HG02571 (cell line): Measurements from ENCODE around the gene S100A12.

ENCODE experiments used
- ATAC-seq: cut with Tn5 transposase; IDR thresholded peaks from one replicate; pipeline ENCODE4 v1.9.1; 2021; ENCODE audit warnings: mild to moderate bottlenecking, moderate library complexity; ENCODE audit not compliant: unreplicated experiment

Gene S100A12

GRCh38 chr1:153370146-153370545 is 5.3 kb downstream of the S100A12 start:
- ATAC-seq: no peak

DNA sequence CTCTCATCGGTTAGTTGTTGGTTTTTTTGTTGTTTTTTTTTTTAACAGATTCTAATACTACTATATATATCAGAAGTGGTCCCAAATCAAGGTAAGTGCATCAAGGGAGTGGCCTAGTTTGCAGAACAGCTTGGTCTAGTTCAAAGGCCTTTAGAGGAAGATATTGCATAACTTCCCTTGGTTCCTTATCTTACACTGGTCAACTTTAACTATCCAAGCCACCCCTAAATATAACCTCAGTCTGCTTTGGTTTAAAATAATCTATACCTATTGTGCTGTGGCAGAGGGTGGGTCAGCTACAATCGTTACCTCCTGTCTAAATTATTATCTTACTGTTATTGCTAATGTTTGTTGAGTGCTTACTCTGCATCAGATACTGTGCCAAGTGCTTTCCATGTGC is 6.9 kb downstream of the S100A12 start:
- ATAC-seq: no peak

DNA sequence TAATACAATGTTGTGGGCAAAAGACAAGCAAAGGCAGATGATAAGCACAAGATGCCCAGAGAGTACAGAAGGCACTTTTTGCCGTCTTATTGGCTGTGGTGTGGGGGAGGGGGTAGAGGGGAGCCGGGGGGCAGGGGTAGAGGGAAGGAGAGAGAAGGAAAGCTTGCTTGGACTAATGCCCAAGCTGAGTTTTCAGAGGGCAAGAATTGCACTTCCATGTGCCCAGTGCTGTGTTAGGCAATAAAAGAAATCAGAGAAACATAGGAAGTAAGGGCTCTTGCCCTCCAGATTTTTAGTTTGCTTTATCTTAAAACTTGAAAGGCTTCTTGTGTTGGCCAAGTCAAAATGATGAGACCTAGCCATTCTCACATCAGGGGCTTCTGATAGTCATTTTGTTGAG is 8.3 kb downstream of the S100A12 start:
- ATAC-seq: no peak

- no peak for ATAC-seq
Observed at GRCh38 chr1:153366261-153366660, 9.2 kb downstream of the S100A12 start.

GRCh38 chr1:153365696-153366095 is 9.7 kb downstream of the S100A12 start:
- no peak for ATAC-seq

DNA sequence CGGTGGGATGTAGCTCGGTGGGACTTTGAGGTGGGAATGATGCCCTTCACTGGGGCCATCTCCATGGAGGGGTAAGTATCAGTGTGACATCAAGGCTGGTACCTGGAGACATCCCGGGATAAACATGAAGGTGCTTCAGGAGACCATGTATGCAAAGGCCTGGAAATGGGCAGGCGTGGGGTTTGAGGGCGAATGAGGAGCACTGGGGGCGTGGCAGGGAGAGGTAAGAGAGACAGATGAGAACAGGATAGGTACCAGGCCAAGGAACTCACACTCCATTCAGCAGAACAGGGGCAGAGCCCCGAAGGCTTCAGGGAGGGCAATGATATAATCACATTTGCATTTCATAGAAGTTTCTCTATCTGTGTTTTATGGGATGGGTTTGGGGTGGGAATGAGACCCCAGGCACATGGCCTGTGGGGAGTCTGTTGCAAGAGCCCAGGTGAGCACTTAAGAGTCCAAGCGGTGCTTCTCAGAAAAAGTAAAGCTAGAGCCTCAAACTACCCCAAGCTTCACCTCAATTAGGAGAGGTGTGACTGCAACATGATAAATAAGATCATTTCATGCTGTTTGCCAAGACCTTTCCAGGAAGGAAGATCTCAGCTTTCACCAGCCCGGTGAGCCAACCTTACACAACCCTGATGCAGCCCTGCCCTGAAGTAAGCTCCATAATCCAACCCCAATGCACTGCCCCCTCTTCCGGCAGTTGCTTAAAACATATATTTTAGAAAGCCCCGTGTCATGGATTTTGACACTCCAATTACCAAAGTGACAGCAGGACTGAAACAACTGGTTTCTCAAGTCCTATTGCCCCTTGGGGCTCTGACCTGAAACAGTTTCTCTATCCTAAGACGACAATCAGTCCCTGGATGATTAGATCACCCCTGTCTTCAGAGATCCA is 10.4 kb downstream of the S100A12 start:
- no peak for ATAC-seq

DNA sequence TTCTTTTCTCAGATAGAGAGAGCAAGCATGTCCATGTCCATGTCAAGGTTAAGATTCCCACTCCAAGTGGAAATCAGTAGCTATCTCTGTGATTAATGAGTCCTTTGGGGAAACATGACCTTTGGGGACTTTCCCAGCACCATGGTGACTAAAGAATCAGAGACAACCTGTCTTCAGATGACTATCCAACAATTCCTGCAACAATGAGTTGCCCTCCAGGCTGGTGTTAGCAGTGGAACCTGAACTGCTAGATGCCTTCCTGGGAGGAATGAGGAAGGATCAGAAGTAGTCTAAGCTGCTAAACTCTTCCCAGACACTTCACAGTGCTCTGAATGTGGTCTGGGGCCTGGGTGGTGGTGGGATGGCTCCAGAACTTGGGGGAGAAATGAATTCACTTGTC is 11.3 kb downstream of the S100A12 start:
- ATAC-seq: no peak

DNA sequence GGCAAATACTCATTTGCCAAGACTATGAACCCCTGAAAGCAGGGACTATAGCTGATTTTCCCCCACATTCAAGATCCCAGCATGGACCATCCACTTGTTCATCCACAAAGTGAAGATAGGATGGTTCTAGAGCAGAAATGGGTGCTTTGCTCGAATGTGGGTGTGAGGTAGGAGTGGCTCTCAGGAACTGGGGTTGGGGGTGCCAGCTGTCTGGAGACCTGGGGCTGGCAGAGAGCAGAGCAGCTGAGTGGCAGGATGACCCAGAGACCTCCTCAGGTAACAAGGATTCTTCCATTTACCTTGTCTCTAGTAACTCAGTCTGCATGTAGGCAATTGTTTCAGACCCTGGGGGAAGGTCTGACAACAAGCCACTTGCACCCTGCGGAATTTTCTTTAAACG is 11.8 kb downstream of the S100A12 start:
- no peak for ATAC-seq

GRCh38 chr1:153362187-153362775 is 13.1 kb downstream of the S100A12 start:
- no peak for ATAC-seq

GRCh38 chr1:153361480-153362109 is 13.8 kb downstream of the S100A12 start:
- ATAC-seq: no peak

GRCh38 chr1:153360592-153361479 is 14.6 kb downstream of the S100A12 start:
- no peak for ATAC-seq

GRCh38 chr1:153360190-153360589 is 15.2 kb downstream of the S100A12 start:
- no peak for ATAC-seq

DNA sequence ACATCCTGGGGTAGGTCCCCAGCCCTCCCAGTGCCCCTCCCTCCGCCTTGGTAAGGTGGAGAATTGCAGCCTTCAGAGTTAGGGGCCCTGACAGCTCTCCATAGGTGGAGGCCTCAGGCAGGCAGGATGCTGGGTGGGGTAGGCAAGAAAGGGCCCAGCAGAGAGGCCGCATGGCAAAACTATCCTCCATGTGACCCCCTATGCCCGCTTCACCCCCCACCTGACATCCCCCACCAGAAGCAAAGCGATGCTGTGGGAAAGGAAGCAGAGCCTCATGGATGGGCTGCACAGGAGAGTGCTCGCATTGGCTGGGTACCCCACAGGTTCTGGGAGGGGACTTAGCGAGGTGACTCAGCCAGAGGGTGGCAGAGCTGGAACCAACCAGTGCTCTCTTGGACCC is 16.2 kb downstream of the S100A12 start:
- ATAC-seq: no peak

GRCh38 chr1:153358691-153358975 is 16.8 kb downstream of the S100A12 start:
- ATAC-seq: no peak

- ATAC-seq: no peak
Observed at GRCh38 chr1:153357853-153358690, 17.3 kb downstream of the S100A12 start, which contains the start of gene S100A9. TSS of gene S100A9 (plus strand) at chr1:153357854. CDS start at chr1:153358284, 430 bp downstream.

DNA sequence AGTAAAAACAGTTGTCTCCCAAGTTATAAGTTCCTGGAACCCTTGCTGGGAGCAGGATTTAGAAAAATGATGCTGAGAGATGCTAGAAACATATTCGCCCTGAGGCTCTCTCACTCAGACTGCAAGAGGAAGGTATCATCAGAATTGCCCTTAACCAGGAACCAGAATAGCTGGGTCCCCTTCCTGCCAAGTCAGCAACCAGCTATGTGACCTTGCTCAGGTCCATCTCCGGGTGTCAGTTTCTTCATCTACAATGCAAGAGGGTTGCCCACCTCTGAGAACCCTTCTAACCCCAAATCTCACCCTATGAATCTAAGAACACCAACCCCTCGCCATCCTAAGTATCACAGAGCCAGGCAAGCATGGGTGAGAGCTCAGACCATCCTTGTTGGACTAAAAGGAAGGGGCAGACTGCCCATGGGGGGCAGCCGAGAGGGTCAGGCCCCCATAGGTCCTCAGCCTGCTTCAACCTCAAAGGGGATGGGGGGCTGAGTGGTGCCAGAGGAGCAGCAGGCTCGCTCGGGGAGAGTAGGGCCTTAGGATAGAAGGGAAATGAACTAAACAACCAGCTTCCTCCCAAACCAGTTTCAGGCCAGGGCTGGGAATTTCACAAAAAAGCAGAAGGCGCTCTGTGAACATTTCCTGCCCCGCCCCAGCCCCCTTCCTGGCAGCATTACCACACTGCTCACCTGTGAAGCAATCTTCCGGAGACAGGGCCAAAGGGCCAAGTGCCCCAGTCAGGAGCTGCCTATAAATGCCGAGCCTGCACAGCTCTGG is 18.2 kb downstream of the S100A12 start:
- ATAC-seq: no peak

DNA sequence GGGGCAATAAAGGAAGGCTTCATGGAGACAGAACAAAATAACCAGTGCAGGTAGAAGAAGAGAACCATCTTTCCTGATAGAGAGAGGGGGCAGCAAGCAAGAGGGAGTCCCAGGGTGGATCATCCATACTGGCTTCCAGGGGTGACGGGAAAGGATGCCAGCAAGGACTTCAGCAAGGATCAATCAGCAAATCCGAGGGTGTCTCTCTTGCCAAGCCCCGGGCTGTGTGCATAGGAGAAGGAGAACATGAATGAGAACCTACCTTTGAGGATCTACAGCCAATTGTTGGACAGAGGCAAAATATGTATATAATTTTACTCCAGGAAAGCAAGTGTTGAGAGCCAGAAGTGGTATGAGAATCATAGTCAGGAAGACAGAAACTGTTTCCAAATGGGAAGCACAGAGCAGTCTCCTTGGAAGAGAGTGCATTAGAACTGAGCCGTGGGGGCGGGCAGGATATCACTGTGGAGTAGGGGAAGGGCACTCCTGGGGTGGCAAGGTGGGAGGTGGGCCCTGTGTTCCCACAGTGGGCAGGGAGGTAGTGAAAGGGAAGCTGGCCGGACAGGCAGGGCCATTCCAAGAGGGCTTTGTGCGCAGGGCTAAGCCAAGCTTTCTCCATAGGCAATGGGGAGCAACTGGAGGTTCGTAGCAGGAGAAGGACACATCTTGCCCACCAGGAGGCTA is 18.9 kb downstream of the S100A12 start:
- no peak for ATAC-seq

- ATAC-seq: no peak
Observed at GRCh38 chr1:153355445-153356071, 19.9 kb downstream of the S100A12 start.
